ENCODE data around the gene SUCLG2. TPM values are rescaled to one million over a fixed set of nuclear protein-coding genes. Genes with fewer than 3 reads are reported as not detected.

The SUCLG2 gene
- total and polyA plus RNA-seq, 2 of the 4 experiments (the other 2 are of a cell fraction) = 26.8 to 34.6 TPM

GRCh38 chr3:67601919-67602608, 52.3 kb downstream of the SUCLG2 start:
- Histone ChIP-seq H3K9me1 (ENCODE audit: insufficient read depth, low read length) (peaks cover 2% of the 10 kb centered on the region; the same call in 1 of the 2 replicates), H2BK5ac (ENCODE audit: low read depth, low read length, poor library complexity, severe bottlenecking) (no peak overlapping the region), H2BK20ac (ENCODE audit: low read depth, low read length) (no peak overlapping the region), H3K4me2 (ENCODE audit: low read depth, low read length) (no peak overlapping the region), H3K23ac (ENCODE audit: low read depth, low read length) (no peak overlapping the region), H4K5ac (ENCODE audit: low read depth, low read length) (no peak overlapping the region), H3K27ac (ENCODE audit: insufficient read depth, low read length) (no peak overlapping the region), H3K56ac (ENCODE audit: extremely low read depth, insufficient read depth, low read length) (no peak overlapping the region), H2BK120ac (ENCODE audit: low read depth, low read length) (no peak overlapping the region), H4K91ac (ENCODE audit: insufficient read depth, low read depth, low read length) (no peak overlapping the region), H2AFZ (replicated peaks; ENCODE audit: low read length, poor library complexity) (no peak overlapping the region), H3K27me3 (ENCODE audit: control insufficient read depth, insufficient read depth, low read length) (no peaks in the 10 kb centered on the region), H3K14ac (replicated peaks; ENCODE audit: low read depth, low read length) (no peak overlapping the region), H3K4ac (ENCODE audit: low read depth, low read length) (no peak overlapping the region), H3K36me3 (ENCODE audit: control insufficient read depth, insufficient read depth, low read length) (peaks cover 4% of the 10 kb centered on the region; the same call in 1 of the 2 replicates), H2AK9ac (replicated peaks; ENCODE audit: low read depth, low read length, poor library complexity) (no peak overlapping the region), H4K8ac (ENCODE audit: low read depth in 2 of 2, low read length in 2 of 2) (no peak overlapping the region), H3K4me3 (ENCODE audit: insufficient read depth, low read depth, low read length) (no peak overlapping the region), H3K4me1 (ENCODE audit: control insufficient read depth, insufficient read depth, low read length) (no peaks in the 10 kb centered on the region; the same call in 1 of the 2 replicates), H3K9me3 (ENCODE audit: control insufficient read depth, insufficient read depth, low read length) (no peaks in the 10 kb centered on the region), H3K9ac (ENCODE audit: low read depth, low read length) (no peak overlapping the region), H2AK5ac (ENCODE audit: low read depth, low read length) (no peak overlapping the region), H3K79me1 (ENCODE audit: low read depth in 1 of 2, low read length in 2 of 2) (peaks cover 20 to 22% of the 10 kb centered on the region in 2 experiments; a peak in 3 of 4 replicates), H3K18ac (ENCODE audit: low read depth, low read length) (no peak overlapping the region), H4K20me1 (ENCODE audit: insufficient read depth, low read length) (peaks cover 3% of the 10 kb centered on the region; the same call in 1 of the 2 replicates), H2BK15ac (ENCODE audit: low read depth, low read length) (no peak overlapping the region)
- in situ Hi-C loops (cut with MboI; ENCODE audit: low sequenced_read_pairs) = loop anchor here (10.0 kb wide), 1 partner anchor 217 kb away; no protein-coding TSS in a partner anchor
- TF ChIP-seq CHD1 (IDR thresholded peaks at IDR 0.05; ENCODE audit: low read depth, low read length) = no peak
- no peak for TF ChIP-seq CTCF (conservative IDR thresholded peaks at IDR 0.05; ENCODE audit: low read depth, low read length)
- no peak for TF ChIP-seq FOS (IDR thresholded peaks at IDR 0.05; ENCODE audit: low read depth, low read length)
- TF ChIP-seq SMC3 (IDR thresholded peaks at IDR 0.05; ENCODE audit: low read depth, low read length) = no peak
- TF ChIP-seq, protein P1, sequence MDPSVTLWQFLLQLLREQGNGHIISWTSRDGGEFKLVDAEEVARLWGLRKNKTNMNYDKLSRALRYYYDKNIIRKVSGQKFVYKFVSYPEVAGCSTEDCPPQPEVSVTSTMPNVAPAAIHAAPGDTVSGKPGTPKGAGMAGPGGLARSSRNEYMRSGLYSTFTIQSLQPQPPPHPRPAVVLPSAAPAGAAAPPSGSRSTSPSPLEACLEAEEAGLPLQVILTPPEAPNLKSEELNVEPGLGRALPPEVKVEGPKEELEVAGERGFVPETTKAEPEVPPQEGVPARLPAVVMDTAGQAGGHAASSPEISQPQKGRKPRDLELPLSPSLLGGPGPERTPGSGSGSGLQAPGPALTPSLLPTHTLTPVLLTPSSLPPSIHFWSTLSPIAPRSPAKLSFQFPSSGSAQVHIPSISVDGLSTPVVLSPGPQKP (IDR thresholded peaks at IDR 0.05; ENCODE audit: borderline replicate concordance, low read depth, low read length) = no peak
- no peak for TF ChIP-seq RCOR1 (IDR thresholded peaks at IDR 0.05; ENCODE audit: insufficient replicate concordance, low read length)
- no TSS peak for BruUV-seq (replicated peaks)
- no CpG with 5 or more reads among the region's 5 CpGs for WGBS, 2 experiments (ENCODE audit: extremely low coverage in 2 of 2, insufficient read length in 1 of 2)
- no peak for ATAC-seq (ENCODE audit: low read depth)
- POLR2A ChIA-PET (ENCODE audit: unreplicated experiment) = no interaction called here
- intact Hi-C loops (cut with micrococcal nuclease) = loop anchor here (10.0 kb wide), 1 partner anchor 183 kb away; no protein-coding TSS in a partner anchor
- CTCF ChIA-PET = no interaction called here
- no peak for DNase-seq
- dilution Hi-C loops (cut with HindIII; ENCODE audit: low sequenced_read_pairs, unreplicated experiment) = no loop called here

All from IMR-90 (cell line).